Neural progenitor cell (in vitro differentiated cells): ENCODE results near the gene DNAJA4. TPM values are rescaled to one million over a fixed set of nuclear protein-coding genes. Genes with fewer than 3 reads are reported as not detected.

Experiments
- DNase-seq: peaks from one replicate; pipeline ENCODE4 v3.0.0-alpha.2; 2016; ENCODE audit warnings: low spot score
- H2AFZ ChIP-seq: fragments of 200-600 bp; sonication (generic); replicated peaks from 2 replicates; pipeline ENCODE4 v1.6.1; 2016; ENCODE audit warnings: antibody characterized with exemption
- H3F3A ChIP-seq: fragments of 200-600 bp; sonication (generic); 2 replicates; pipeline ENCODE4 v1.6.1; 2016; ENCODE audit warnings: antibody characterized with exemption, low read depth
- H3K27ac ChIP-seq: fragments of 200-600 bp; sonication (generic); 2 replicates; pipeline ENCODE4 v1.5.1; 2016; ENCODE audit warnings: mild to moderate bottlenecking
- H3K27me3 ChIP-seq: fragments of 200-600 bp; sonication (generic); 2 replicates; pipeline ENCODE4 v1.6.1; 2016; ENCODE audit warnings: mild to moderate bottlenecking, moderate library complexity
- H3K36me3 ChIP-seq: fragments of 200-600 bp; sonication (generic); 2 replicates; pipeline ENCODE4 v1.5.1; 2016
- H3K4me1 ChIP-seq: fragments of 200-600 bp; sonication (generic); 2 replicates; pipeline ENCODE4 v1.6.1; 2016; ENCODE audit warnings: mixed run types
- H3K4me2 ChIP-seq: fragments of 200-600 bp; sonication (generic); 2 replicates; pipeline ENCODE4 v1.6.1; 2016
- H3K4me3 ChIP-seq: fragments of 200-600 bp; sonication (generic); 2 replicates; pipeline ENCODE4 v1.5.1; 2016
- H3K79me2 ChIP-seq: fragments of 200-600 bp; sonication (generic); 2 replicates; pipeline ENCODE4 v1.6.1; 2016; ENCODE audit warnings: low read depth
- H3K9ac ChIP-seq: fragments of 200-600 bp; sonication (generic); 2 replicates; pipeline ENCODE4 v1.6.1; 2016
- H3K9me3 ChIP-seq: fragments of 200-600 bp; sonication (generic); 2 replicates; pipeline ENCODE4 v1.5.1; 2016; ENCODE audit warnings: low read depth
- H4K20me1 ChIP-seq: fragments of 200-600 bp; sonication (generic); 2 replicates; pipeline ENCODE4 v1.6.1; 2016; ENCODE audit warnings: low read depth
- H3K27ac Mint-ChIP-seq: 3 replicates; pipeline ENCODE4 v1.8.0; 2021; ENCODE audit warnings: mixed read lengths
- H3K27me3 Mint-ChIP-seq: 2 replicates; pipeline ENCODE4 v1.8.0; 2022; ENCODE audit warnings: low read depth, mild to moderate bottlenecking, inconsistent platforms, moderate library complexity, mixed read lengths; ENCODE audit not compliant: insufficient read depth
- H3K36me3 Mint-ChIP-seq: 3 replicates; pipeline ENCODE4 v1.8.0; 2021; ENCODE audit warnings: mixed read lengths
- H3K4me1 Mint-ChIP-seq: 3 replicates; pipeline ENCODE4 v1.8.0; 2021; ENCODE audit warnings: mixed read lengths
- H3K4me3 Mint-ChIP-seq: 3 replicates; pipeline ENCODE4 v1.8.0; 2021; ENCODE audit warnings: mild to moderate bottlenecking, moderate library complexity, mixed read lengths
- H3K9me3 Mint-ChIP-seq: 3 replicates; pipeline ENCODE4 v1.8.0; 2020; ENCODE audit warnings: mixed read lengths
- CTCF ChIP-seq: fragments of 200-600 bp; sonication (generic); IDR thresholded peaks from 2 replicates; pipeline ENCODE4 v1.5.1; 2017; ENCODE audit warnings: antibody characterized with exemption, mild to moderate bottlenecking
- EZH2 ChIP-seq: fragments of 200-600 bp; sonication (generic); IDR thresholded peaks from 2 replicates; pipeline ENCODE4 v1.6.1; 2017; ENCODE audit warnings: antibody characterized with exemption, mild to moderate bottlenecking, moderate library complexity
- EZH2phosphoT487 ChIP-seq: fragments of 200-600 bp; sonication (generic); IDR thresholded peaks from 2 replicates; pipeline ENCODE4 v1.6.1; 2017; ENCODE audit warnings: antibody characterized with exemption
- total RNA-seq: library from RNA; depleted of rRNA; stranded (reverse); fragments of >200 nt; gene quantifications from 2 replicates; pipeline ENCODE4 v1.2.3, GENCODE V29; 2015; ENCODE audit warnings: low replicate concordance

DNAJA4 gene
- total RNA-seq, 1 donor from 2014 or later: not detected

GRCh38 chr15:78276064-78276943 lies 11.9 kb downstream of the DNAJA4 start:
- TF ChIP-seq CTCF: no peak
- no peak for TF ChIP-seq EZH2phosphoT487
- no peak overlapping the region for H3K27ac Mint-ChIP-seq

DNA sequence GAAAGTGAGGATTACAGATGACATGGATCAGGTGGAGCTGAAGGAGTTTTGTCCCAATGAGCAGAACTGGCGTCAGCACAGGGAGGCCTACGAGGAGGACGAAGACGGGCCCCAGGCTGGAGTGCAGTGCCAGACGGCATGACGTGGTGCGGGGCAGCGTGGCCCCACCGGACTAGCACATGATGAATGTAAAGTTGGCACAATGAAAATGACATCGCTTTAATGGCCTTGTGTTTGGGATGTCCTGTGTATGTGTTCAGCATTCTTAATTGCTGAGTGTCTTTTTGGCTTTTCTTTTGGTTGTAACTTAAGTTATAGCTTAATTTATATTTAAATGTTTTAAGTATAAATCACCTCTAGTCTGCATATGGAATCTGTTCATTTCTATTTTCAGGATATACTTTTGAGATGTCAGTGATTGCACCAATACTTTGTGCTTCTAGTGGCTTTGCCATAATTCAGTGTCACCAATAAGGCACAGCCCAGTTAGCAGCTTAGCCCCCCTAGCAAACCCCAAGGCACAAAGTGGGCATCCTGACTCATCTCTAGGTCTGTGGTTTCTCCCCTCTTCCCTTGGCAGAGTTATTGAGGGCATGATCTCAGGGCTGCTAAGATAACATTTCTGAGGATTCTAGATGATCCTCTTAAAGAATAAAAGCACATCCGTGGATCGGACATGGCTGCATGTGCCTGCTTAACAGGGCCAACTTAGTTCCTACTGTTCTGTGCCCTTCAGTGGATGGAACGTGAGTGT lies 16.1 kb downstream of the DNAJA4 start:
- H3K4me1 Mint-ChIP-seq: no peaks in the 10 kb centered on the region
- no peak for TF ChIP-seq EZH2phosphoT487
- no peak overlapping the region for H3K4me3 Mint-ChIP-seq
- no peaks in the 10 kb centered on the region for H3K9me3 Mint-ChIP-seq
- Histone ChIP-seq H3K4me1 (no peaks in the 10 kb centered on the region), H4K20me1 (no peaks in the 10 kb centered on the region), H2AFZ (no peak overlapping the region), H3K4me2 (no peak overlapping the region), H3K27me3 (no peaks in the 10 kb centered on the region), H3F3A (no peaks in the 10 kb centered on the region), H3K9ac (no peak overlapping the region), H3K27ac (no peak overlapping the region), H3K79me2 (no peaks in the 10 kb centered on the region), H3K9me3 (no peaks in the 10 kb centered on the region), H3K36me3 (no peaks in the 10 kb centered on the region), H3K4me3 (no peak overlapping the region)
- DNase-seq: no peak
- no peaks in the 10 kb centered on the region for H3K27me3 Mint-ChIP-seq
- H3K36me3 Mint-ChIP-seq: no peaks in the 10 kb centered on the region
- no peak overlapping the region for H3K27ac Mint-ChIP-seq

More at GRCh38 chr15:78276064-78276943, 11.9 kb downstream of the DNAJA4 start:
- H3K4me3 ChIP-seq: no peak overlapping the region
- no peaks in the 10 kb centered on the region for H3K9me3 ChIP-seq
- H2AFZ ChIP-seq: no peak overlapping the region
- H3K9me3 Mint-ChIP-seq: no peaks in the 10 kb centered on the region
- H3K4me2 ChIP-seq: no peak overlapping the region
- DNase-seq: no peak
- no peaks in the 10 kb centered on the region for H3K79me2 ChIP-seq
- H3K27me3 Mint-ChIP-seq: no peaks in the 10 kb centered on the region
- no peaks in the 10 kb centered on the region for H3K36me3 Mint-ChIP-seq
- H3F3A ChIP-seq: no peaks in the 10 kb centered on the region
- peaks cover 5% of the 10 kb centered on the region for H3K4me1 Mint-ChIP-seq
- no peak overlapping the region for H3K4me3 Mint-ChIP-seq
- H3K4me1 ChIP-seq: no peaks in the 10 kb centered on the region
- no peak overlapping the region for H3K27ac ChIP-seq
- no peaks in the 10 kb centered on the region for H3K36me3 ChIP-seq
- no peak overlapping the region for H3K9ac ChIP-seq
- H4K20me1 ChIP-seq: no peaks in the 10 kb centered on the region
- H3K27me3 ChIP-seq: no peaks in the 10 kb centered on the region

DNA sequence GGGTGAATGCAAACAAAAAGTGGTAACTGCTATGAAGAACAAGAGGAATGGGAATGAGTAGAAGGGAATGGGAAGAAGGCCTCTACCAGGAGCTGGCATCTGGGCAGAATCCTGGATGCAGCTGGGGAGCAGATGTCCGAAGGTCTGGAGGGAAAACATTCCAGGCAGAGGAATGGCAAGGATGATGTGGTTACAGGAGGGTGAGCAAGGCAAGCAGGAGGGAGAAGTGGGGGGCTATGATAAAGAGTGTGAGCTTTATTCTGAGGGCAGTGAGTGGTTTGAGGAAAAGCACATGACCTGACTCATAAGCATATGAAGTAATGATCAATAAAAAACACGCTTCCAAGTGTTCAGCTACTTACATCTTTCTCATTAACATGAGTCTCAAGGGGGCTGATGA lies 18.0 kb downstream of the DNAJA4 start:
- no peak overlapping the region for H3K27ac ChIP-seq
- Mint-ChIP-seq H3K4me1 (no peaks in the 10 kb centered on the region), H3K4me3 (no peak overlapping the region), H3K9me3 (no peaks in the 10 kb centered on the region), H3K27ac (no peak overlapping the region), H3K27me3 (no peaks in the 10 kb centered on the region), H3K36me3 (peaks cover 6% of the 10 kb centered on the region)
- H3K9me3 ChIP-seq: no peaks in the 10 kb centered on the region
- no peak overlapping the region for H3K4me3 ChIP-seq
- no peak overlapping the region for H3K9ac ChIP-seq
- H3F3A ChIP-seq: no peaks in the 10 kb centered on the region
- H3K4me2 ChIP-seq: no peak overlapping the region
- no peak overlapping the region for H2AFZ ChIP-seq
- no peaks in the 10 kb centered on the region for H3K79me2 ChIP-seq
- no peaks in the 10 kb centered on the region for H4K20me1 ChIP-seq
- H3K36me3 ChIP-seq: no peaks in the 10 kb centered on the region
- H3K4me1 ChIP-seq: no peaks in the 10 kb centered on the region
- no peaks in the 10 kb centered on the region for H3K27me3 ChIP-seq
- TF ChIP-seq CTCF (no peak), EZH2phosphoT487 (no peak), EZH2 (no peak)
- DNase-seq: no peak
